ENCODE measurements around the gene TSHZ2.

- TF ChIP-seq CTCF (IDR thresholded peaks at IDR 0.05; ENCODE audit: extremely low read depth in 1 of 2, insufficient read depth in 1 of 2, low read depth in 1 of 2, low read length in 2 of 2) (no peak), EZH2 (IDR thresholded peaks at IDR 0.05; ENCODE audit: borderline replicate concordance, low read depth, low read length, severe bottlenecking) (no peak), MYC (IDR thresholded peaks at IDR 0.05; ENCODE audit: low read depth, low read length) (no peak), MAX (IDR thresholded peaks at IDR 0.05; ENCODE audit: insufficient read depth, insufficient read length) (no peak), POLR2A (IDR thresholded peaks at IDR 0.05; ENCODE audit: low read depth, low read length) (no peak), POLR2AphosphoS5 (IDR thresholded peaks at IDR 0.05; ENCODE audit: insufficient read depth, low read depth, low read length) (no peak)
These were observed 555.0 kb downstream of the TSHZ2 start for GRCh38 chr20:53527196-53527595.
